GM12874 (cell line): ENCODE results near the gene OSBPL1A.

Experiments used
- TF ChIP-seq, protein P1 (sequence below): IDR thresholded peaks from 2 replicates; pipeline ENCODE4 v1.5.1; 2011; ENCODE audit warnings: low read depth, mild to moderate bottlenecking, control low read depth, low read length, moderate library complexity; ENCODE audit not compliant: insufficient read depth

Gene OSBPL1A

DNA sequence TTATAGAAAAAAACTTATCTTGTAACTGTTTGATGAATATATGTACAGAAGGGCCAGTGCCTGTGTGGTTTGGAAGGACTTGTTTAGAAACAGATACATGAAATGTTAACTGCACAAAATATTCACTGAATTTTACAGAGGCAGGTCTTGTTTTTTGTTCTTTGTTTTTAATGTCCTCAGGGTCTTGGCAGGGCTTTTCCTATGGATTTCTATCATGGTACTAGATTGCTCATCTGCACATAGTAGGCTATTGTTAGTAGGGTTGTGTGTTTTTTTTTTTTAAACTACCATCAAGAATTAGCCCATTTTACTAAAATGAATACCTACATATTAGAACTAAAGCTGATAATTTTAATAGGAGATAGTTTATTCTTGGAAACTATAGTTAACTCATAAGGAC lies 255.2 kb downstream of the OSBPL1A start:
- TF ChIP-seq, protein P1, sequence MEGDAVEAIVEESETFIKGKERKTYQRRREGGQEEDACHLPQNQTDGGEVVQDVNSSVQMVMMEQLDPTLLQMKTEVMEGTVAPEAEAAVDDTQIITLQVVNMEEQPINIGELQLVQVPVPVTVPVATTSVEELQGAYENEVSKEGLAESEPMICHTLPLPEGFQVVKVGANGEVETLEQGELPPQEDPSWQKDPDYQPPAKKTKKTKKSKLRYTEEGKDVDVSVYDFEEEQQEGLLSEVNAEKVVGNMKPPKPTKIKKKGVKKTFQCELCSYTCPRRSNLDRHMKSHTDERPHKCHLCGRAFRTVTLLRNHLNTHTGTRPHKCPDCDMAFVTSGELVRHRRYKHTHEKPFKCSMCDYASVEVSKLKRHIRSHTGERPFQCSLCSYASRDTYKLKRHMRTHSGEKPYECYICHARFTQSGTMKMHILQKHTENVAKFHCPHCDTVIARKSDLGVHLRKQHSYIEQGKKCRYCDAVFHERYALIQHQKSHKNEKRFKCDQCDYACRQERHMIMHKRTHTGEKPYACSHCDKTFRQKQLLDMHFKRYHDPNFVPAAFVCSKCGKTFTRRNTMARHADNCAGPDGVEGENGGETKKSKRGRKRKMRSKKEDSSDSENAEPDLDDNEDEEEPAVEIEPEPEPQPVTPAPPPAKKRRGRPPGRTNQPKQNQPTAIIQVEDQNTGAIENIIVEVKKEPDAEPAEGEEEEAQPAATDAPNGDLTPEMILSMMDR: no peak

DNA sequence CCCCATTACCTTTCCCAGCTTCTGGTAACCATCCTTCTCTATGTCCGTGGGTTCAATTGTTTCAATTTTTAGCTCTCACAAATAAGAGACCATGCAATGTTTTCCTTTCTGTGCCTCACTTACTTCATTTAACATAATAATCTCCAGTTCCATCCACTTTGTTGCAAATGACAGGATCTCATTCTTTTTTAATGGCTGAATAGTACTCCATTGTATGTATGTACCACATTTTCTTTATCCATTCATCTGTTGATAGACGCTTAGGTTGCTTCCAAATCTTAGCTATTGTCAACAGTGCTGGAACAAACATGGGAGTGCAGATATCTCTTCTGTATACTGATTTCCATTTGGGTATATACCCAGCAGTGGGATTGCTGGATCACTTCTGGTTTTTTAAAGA lies 256.9 kb downstream of the OSBPL1A start:
- TF ChIP-seq, protein P1: no peak

- TF ChIP-seq, protein P1: no peak
These were observed 258.6 kb downstream of the OSBPL1A start, which contains the start of gene CABYR for GRCh38 chr18:24138789-24139616. Gene CABYR, plus strand, starts transcription at chr18:24139062. Its CDS starts 4,053 bp downstream, at chr18:24143115.

DNA sequence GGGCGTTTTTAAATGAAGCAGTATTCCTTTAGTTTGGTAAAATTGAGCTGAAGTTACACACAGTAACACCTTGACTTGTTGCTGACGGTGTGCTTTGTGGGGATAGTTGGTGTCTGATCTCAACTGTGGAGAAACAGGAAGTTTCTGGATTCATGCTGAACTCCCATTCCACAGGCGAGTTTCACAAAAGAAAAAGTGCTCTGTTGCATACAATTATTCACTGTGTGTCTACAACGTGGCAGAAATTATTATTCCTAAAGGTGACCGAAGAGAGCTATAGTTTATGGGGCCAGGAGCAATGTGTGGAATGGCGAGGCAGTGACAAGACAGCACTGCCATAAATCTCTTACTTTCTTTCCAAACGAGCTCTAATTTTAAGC lies 259.2 kb downstream of the OSBPL1A start:
- TF ChIP-seq, protein P1: no peak

DNA sequence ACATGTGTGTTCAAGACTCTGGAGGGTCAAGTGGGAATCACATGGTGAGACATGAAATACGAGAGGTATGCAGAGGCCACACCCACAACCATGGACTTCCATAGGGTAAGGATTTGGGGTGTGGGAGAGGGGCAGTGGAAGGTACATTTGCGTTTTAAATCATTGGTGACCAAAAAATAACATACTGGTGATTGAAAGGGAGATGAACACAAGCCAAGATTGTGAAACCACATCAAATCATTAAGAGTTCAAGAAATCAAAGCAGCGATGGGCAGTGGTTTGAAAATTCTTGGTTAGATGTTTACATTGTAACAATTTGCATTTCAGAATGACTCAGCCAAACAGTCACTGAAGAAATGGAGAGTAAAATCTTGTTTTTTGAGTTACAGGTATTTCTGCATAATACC lies 260.7 kb downstream of the OSBPL1A start:
- TF ChIP-seq, protein P1: no peak

- TF ChIP-seq, protein P1: no peak
These were observed 267.1 kb downstream of the OSBPL1A start for GRCh38 chr18:24130494-24130893.

- TF ChIP-seq, protein P1: no peak
These were observed 268.9 kb downstream of the OSBPL1A start for GRCh38 chr18:24128700-24129099.
